H1 (cell line): ENCODE measurements around the gene SPIRE1.
A peak's percentile ranks its signal among the peaks of the same experiment; 100 is the strongest.

Experiments
- ASH2L ChIP-seq: fragments of 200-600, 300-600 bp; sonication (generic); IDR thresholded peaks from one replicate; pipeline ENCODE4 v1.7.1; 2017; ENCODE audit warnings: low read length
- ATF3 ChIP-seq: IDR thresholded peaks from 2 replicates; pipeline ENCODE4 v1.6.1; 2011; ENCODE audit warnings: low read depth, mild to moderate bottlenecking, low read length; ENCODE audit not compliant: insufficient read depth
- BACH1 ChIP-seq: IDR thresholded peaks from 2 replicates; pipeline ENCODE4 v1.6.1; 2012; ENCODE audit warnings: low read length, improper control_type of control experiment
- CEBPB ChIP-seq: IDR thresholded peaks from 2 replicates; pipeline ENCODE4 v1.6.1; 2012; ENCODE audit warnings: low read depth, low read length
- CTCF ChIP-seq, 3 experiments: IDR thresholded peaks; 1 replicate in 2 of 3; 2 replicates in 1 of 3; pipeline versions ENCODE4 v1.5.1 to v1.6.1; 2011; ENCODE audit warnings: low read length in 3 of 3, mild to moderate bottlenecking in 3 of 3, inconsistent platforms in 2 of 3, low read depth in 1 of 3, moderate library complexity in 1 of 3; ENCODE audit not compliant: insufficient read depth in 1 of 3; ENCODE audit errors: control extremely low read depth in 1 of 3
- E2F6 ChIP-seq: IDR thresholded peaks from 2 replicates; pipeline ENCODE4 v1.6.1; 2012; ENCODE audit warnings: inconsistent platforms
- EZH2 ChIP-seq: fragments of 200-600 bp; sonication (generic); IDR thresholded peaks from 2 replicates; pipeline ENCODE4 v1.7.1; 2012; ENCODE audit warnings: low read depth, mild to moderate bottlenecking, moderate library complexity, low read length, inconsistent platforms; ENCODE audit not compliant: severe bottlenecking
- MAX ChIP-seq: IDR thresholded peaks from 2 replicates; pipeline ENCODE4 v1.6.1; 2012; ENCODE audit warnings: inconsistent platforms
- POLR2A ChIP-seq, 2 experiments: IDR thresholded peaks; 1 replicate in 1 of 2; 2 replicates in 1 of 2; pipeline ENCODE4 v1.6.1; 2011; ENCODE audit warnings: low read depth in 2 of 2, low read length in 2 of 2, mild to moderate bottlenecking in 2 of 2; ENCODE audit errors: control extremely low read depth in 1 of 2
- RFX5 ChIP-seq: IDR thresholded peaks from 2 replicates; pipeline ENCODE4 v1.6.1; 2011; ENCODE audit warnings: low read depth, low read length, improper control_type of control experiment, borderline replicate concordance
- YY1 ChIP-seq: IDR thresholded peaks from 2 replicates; pipeline ENCODE4 v1.6.1; 2011; ENCODE audit warnings: low read depth, mild to moderate bottlenecking, low read length

- TF ChIP-seq CTCF (IDR thresholded peaks at IDR 0.05; ENCODE audit: control extremely low read depth in 1 of 3, insufficient read depth in 1 of 3, low read depth in 1 of 3, low read length in 3 of 3) (peak; percentile 2 to 33 (median 31); a peak in 3 of 4 replicates), YY1 (no peak), ATF3 (no peak), MAX (no peak), POLR2A (IDR thresholded peaks at IDR 0.05; ENCODE audit: control extremely low read depth in 1 of 2, low read depth in 2 of 2, low read length in 2 of 2) (no peak), BACH1 (no peak), E2F6 (no peak), EZH2 (no peak), RFX5 (no peak), ASH2L (no peak), CEBPB (no peak)
These were observed 236.2 kb downstream of the SPIRE1 start for GRCh38 chr18:12421732-12422131.
